ENCODE results near the gene ZSCAN29.

GRCh38 chr15:43361313-43361903, 9.4 kb downstream of the ZSCAN29 start:
- TF ChIP-seq, protein P1, sequence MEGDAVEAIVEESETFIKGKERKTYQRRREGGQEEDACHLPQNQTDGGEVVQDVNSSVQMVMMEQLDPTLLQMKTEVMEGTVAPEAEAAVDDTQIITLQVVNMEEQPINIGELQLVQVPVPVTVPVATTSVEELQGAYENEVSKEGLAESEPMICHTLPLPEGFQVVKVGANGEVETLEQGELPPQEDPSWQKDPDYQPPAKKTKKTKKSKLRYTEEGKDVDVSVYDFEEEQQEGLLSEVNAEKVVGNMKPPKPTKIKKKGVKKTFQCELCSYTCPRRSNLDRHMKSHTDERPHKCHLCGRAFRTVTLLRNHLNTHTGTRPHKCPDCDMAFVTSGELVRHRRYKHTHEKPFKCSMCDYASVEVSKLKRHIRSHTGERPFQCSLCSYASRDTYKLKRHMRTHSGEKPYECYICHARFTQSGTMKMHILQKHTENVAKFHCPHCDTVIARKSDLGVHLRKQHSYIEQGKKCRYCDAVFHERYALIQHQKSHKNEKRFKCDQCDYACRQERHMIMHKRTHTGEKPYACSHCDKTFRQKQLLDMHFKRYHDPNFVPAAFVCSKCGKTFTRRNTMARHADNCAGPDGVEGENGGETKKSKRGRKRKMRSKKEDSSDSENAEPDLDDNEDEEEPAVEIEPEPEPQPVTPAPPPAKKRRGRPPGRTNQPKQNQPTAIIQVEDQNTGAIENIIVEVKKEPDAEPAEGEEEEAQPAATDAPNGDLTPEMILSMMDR (IDR thresholded peaks at IDR 0.05) = no peak
- no peak for TF ChIP-seq EP300 (IDR thresholded peaks at IDR 0.05)
- TF ChIP-seq POLR2A (IDR thresholded peaks at IDR 0.05; ENCODE audit: low read depth) = no peak

Measured in esophagus muscularis mucosa (tissue), 4 donors.